Measurements from ENCODE around the gene AZIN2. TPM values are rescaled to one million over a fixed set of nuclear protein-coding genes. Genes with fewer than 3 reads are reported as not detected.

The AZIN2 gene
- total RNA-seq, 1 experiment from 2014 or later = 2.3 TPM

GRCh38 chr1:33149453-33150190 is 68.7 kb downstream of the AZIN2 start:
- no peaks in the 10 kb centered on the region for H3K27me3 ChIP-seq
- H3K36me3 ChIP-seq = no peaks in the 10 kb centered on the region
- no peak overlapping the region for H3K4me3 ChIP-seq
- no peaks in the 10 kb centered on the region for H3K9me3 ChIP-seq
- DNase-seq = no peak

GRCh38 chr1:33150522-33150921 is 69.6 kb downstream of the AZIN2 start:
- Histone ChIP-seq H3K27me3 (no peaks in the 10 kb centered on the region), H3K4me3 (no peak overlapping the region), H3K9me3 (no peaks in the 10 kb centered on the region), H3K36me3 (no peaks in the 10 kb centered on the region)
- DNase-seq = no peak

GRCh38 chr1:33151116-33151515 is 70.2 kb downstream of the AZIN2 start:
- Histone ChIP-seq H3K36me3 (no peaks in the 10 kb centered on the region), H3K27me3 (no peaks in the 10 kb centered on the region), H3K9me3 (no peaks in the 10 kb centered on the region), H3K4me3 (no peak overlapping the region)
- DNase-seq = no peak

GRCh38 chr1:33152685-33153432 is 71.9 kb downstream of the AZIN2 start:
- peak; percentile 64 for DNase-seq
- no peaks in the 10 kb centered on the region for H3K9me3 ChIP-seq

GRCh38 chr1:33153650-33154049 is 72.7 kb downstream of the AZIN2 start:
- H3K9me3 ChIP-seq = no peaks in the 10 kb centered on the region
- no peak overlapping the region for H3K4me3 ChIP-seq
- no peaks in the 10 kb centered on the region for H3K36me3 ChIP-seq
- no peak for DNase-seq
- no peaks in the 10 kb centered on the region for H3K27me3 ChIP-seq

More at GRCh38 chr1:33152685-33153432, 71.9 kb downstream of the AZIN2 start:
- no peaks in the 10 kb centered on the region for H3K27me3 ChIP-seq
- no peak overlapping the region for H3K4me3 ChIP-seq
- H3K36me3 ChIP-seq = no peaks in the 10 kb centered on the region

GRCh38 chr1:33155877-33156538 is 75.1 kb downstream of the AZIN2 start:
- no peaks in the 10 kb centered on the region for H3K9me3 ChIP-seq
- no peaks in the 10 kb centered on the region for H3K27me3 ChIP-seq
- no peak for DNase-seq
- H3K4me3 ChIP-seq = no peak overlapping the region
- no peaks in the 10 kb centered on the region for H3K36me3 ChIP-seq

GRCh38 chr1:33157131-33157530 is 76.2 kb downstream of the AZIN2 start:
- Histone ChIP-seq H3K36me3 (no peaks in the 10 kb centered on the region), H3K27me3 (no peaks in the 10 kb centered on the region)
- no peak for DNase-seq

GRCh38 chr1:33158366-33158765 is 77.4 kb downstream of the AZIN2 start:
- H3K4me3 ChIP-seq = no peak overlapping the region

More at GRCh38 chr1:33157131-33157530, 76.2 kb downstream of the AZIN2 start:
- Histone ChIP-seq H3K4me3 (no peak overlapping the region), H3K9me3 (no peaks in the 10 kb centered on the region)

GRCh38 chr1:33159577-33159976 is 78.6 kb downstream of the AZIN2 start:
- no peak for DNase-seq
- no peaks in the 10 kb centered on the region for H3K36me3 ChIP-seq
- no peaks in the 10 kb centered on the region for H3K27me3 ChIP-seq
- H3K9me3 ChIP-seq = no peaks in the 10 kb centered on the region
- no peak overlapping the region for H3K4me3 ChIP-seq

More at GRCh38 chr1:33158366-33158765, 77.4 kb downstream of the AZIN2 start:
- Histone ChIP-seq H3K27me3 (no peaks in the 10 kb centered on the region), H3K9me3 (no peaks in the 10 kb centered on the region), H3K36me3 (no peaks in the 10 kb centered on the region)
- no peak for DNase-seq

GRCh38 chr1:33161061-33161681 is 80.2 kb downstream of the AZIN2 start:
- DNase-seq = no peak

GRCh38 chr1:33162141-33162540 is 81.2 kb downstream of the AZIN2 start:
- H3K9me3 ChIP-seq = no peaks in the 10 kb centered on the region
- H3K4me3 ChIP-seq = no peak overlapping the region
- no peaks in the 10 kb centered on the region for H3K36me3 ChIP-seq
- no peaks in the 10 kb centered on the region for H3K27me3 ChIP-seq
- DNase-seq = no peak

More at GRCh38 chr1:33161061-33161681, 80.2 kb downstream of the AZIN2 start:
- Histone ChIP-seq H3K4me3 (no peak overlapping the region), H3K9me3 (no peaks in the 10 kb centered on the region), H3K27me3 (no peaks in the 10 kb centered on the region), H3K36me3 (no peaks in the 10 kb centered on the region)

- DNase-seq = no peak
- H3K36me3 ChIP-seq = no peaks in the 10 kb centered on the region
- no peak overlapping the region for H3K4me3 ChIP-seq
- no peaks in the 10 kb centered on the region for H3K9me3 ChIP-seq
- no peaks in the 10 kb centered on the region for H3K27me3 ChIP-seq
These were observed 82.9 kb downstream of the AZIN2 start for GRCh38 chr1:33163621-33164519.

- no peaks in the 10 kb centered on the region for H3K9me3 ChIP-seq
- DNase-seq = no peak
- no peaks in the 10 kb centered on the region for H3K27me3 ChIP-seq
- no peaks in the 10 kb centered on the region for H3K36me3 ChIP-seq
- H3K4me3 ChIP-seq = no peak overlapping the region
These were observed 84.3 kb downstream of the AZIN2 start for GRCh38 chr1:33165209-33165608.

GRCh38 chr1:33165809-33166208 is 84.9 kb downstream of the AZIN2 start:
- no peaks in the 10 kb centered on the region for H3K27me3 ChIP-seq
- no peaks in the 10 kb centered on the region for H3K36me3 ChIP-seq
- no peak overlapping the region for H3K4me3 ChIP-seq
- H3K9me3 ChIP-seq = no peaks in the 10 kb centered on the region
- DNase-seq = no peak

GRCh38 chr1:33167650-33168447 is 86.9 kb downstream of the AZIN2 start:
- no peak for DNase-seq
- Histone ChIP-seq H3K9me3 (no peaks in the 10 kb centered on the region), H3K36me3 (no peaks in the 10 kb centered on the region), H3K4me3 (no peak overlapping the region), H3K27me3 (no peaks in the 10 kb centered on the region)
